ENCODE data around the gene GRK6.

GRCh38 chr5:177421062-177421798 lies 5.2 kb upstream of the GRK6 start:
- no peak for TF ChIP-seq CTCF (IDR thresholded peaks at IDR 0.05)
- TF ChIP-seq POLR2A (IDR thresholded peaks at IDR 0.05; ENCODE audit: low read depth) = no peak
- TF ChIP-seq EP300 (IDR thresholded peaks at IDR 0.05) = no peak
